NCI-H187 treated with DMSO at 0.1 percent for 48 hours (cell line): ENCODE measurements around the gene CACNA1H.
"Not testable (repeated sequence)": the region's sequence is repeated elsewhere in the genome, so short reads cannot be mapped to it uniquely, and the experiment has no call there.

Experiments
- DNase-seq: peaks from one replicate; lab custom pipeline; 2025; lab: John Stamatoyannopoulos, UW

The CACNA1H gene

GRCh38 chr16:1213796-1214372 lies 61.0 kb downstream of the CACNA1H start:
- no peak for DNase-seq

GRCh38 chr16:1214719-1215118 lies 61.8 kb downstream of the CACNA1H start:
- DNase-seq = no peak

GRCh38 chr16:1215574-1216295 lies 62.8 kb downstream of the CACNA1H start:
- DNase-seq = no peak

GRCh38 chr16:1216296-1216619 lies 63.4 kb downstream of the CACNA1H start:
- no peak for DNase-seq

DNA sequence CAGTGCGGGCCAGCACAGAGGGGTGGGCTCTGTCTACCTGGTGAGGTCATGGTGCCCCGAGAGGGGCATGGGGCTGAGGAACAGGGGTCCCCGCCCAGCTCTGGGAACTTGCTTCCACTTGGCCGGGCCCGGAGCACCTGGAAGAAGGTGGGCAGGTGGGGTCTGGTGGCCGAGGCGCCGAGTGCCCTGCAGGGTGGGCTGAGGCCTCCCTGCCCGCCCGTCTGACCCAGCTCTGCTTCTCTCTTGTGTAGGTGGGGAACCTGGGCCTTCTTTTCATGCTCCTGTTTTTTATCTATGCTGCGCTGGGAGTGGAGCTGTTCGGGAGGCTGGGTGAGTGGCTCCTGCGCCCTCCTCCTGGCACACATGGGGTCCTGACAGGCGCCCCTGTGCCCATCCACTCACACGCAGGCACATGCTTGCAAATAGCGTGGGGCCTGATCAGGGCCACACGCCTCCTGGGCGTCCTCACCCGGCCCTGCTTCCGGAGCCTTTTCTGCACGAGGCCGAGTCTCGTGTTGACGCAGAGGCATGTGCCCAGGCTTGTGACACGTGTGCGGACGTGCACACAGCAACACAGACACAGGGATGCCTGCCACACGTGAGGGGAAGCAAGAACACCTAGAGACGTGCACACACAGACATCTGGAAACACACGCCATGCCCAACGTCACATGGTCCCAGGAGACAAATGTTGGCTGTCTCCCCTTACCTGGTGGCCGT lies 63.9 kb downstream of the CACNA1H start:
- DNase-seq = no peak

DNA sequence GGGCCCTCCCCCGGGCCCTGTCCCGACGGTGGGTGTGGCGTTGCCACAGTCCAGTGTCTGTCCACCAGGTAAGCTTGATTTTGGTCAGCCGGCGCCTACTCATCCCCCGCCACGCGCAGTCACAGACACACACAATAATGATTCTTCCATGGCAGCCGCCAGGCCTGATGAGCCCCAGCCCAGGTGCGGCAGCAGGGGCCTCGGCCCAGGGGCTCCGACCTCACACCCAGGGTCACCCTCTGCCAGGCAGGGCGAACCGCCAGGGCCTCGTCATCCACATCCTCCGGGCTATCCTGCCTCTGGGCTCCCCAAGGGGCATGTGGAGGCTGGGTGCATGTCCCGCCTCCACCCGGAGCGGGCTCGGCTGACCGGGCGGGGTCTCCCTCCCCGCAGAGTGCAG lies 64.6 kb downstream of the CACNA1H start:
- no peak for DNase-seq

- no peak for DNase-seq
Measured at GRCh38 chr16:1218061-1218929, 65.4 kb downstream of the CACNA1H start.

- no peak for DNase-seq
Measured at GRCh38 chr16:1218930-1219611, 66.2 kb downstream of the CACNA1H start.

DNA sequence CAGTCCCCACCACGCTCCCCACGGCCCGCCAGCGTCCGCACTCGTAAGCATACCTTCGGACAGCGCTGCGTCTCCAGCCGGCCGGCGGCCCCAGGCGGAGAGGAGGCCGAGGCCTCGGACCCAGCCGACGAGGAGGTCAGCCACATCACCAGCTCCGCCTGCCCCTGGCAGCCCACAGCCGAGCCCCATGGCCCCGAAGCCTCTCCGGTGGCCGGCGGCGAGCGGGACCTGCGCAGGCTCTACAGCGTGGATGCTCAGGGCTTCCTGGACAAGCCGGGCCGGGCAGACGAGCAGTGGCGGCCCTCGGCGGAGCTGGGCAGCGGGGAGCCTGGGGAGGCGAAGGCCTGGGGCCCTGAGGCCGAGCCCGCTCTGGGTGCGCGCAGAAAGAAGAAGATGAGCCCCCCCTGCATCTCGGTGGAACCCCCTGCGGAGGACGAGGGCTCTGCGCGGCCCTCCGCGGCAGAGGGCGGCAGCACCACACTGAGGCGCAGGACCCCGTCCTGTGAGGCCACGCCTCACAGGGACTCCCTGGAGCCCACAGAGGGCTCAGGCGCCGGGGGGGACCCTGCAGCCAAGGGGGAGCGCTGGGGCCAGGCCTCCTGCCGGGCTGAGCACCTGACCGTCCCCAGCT lies 67.3 kb downstream of the CACNA1H start:
- DNase-seq = no peak

GRCh38 chr16:1220841-1221627 lies 68.1 kb downstream of the CACNA1H start:
- no peak for DNase-seq

DNA sequence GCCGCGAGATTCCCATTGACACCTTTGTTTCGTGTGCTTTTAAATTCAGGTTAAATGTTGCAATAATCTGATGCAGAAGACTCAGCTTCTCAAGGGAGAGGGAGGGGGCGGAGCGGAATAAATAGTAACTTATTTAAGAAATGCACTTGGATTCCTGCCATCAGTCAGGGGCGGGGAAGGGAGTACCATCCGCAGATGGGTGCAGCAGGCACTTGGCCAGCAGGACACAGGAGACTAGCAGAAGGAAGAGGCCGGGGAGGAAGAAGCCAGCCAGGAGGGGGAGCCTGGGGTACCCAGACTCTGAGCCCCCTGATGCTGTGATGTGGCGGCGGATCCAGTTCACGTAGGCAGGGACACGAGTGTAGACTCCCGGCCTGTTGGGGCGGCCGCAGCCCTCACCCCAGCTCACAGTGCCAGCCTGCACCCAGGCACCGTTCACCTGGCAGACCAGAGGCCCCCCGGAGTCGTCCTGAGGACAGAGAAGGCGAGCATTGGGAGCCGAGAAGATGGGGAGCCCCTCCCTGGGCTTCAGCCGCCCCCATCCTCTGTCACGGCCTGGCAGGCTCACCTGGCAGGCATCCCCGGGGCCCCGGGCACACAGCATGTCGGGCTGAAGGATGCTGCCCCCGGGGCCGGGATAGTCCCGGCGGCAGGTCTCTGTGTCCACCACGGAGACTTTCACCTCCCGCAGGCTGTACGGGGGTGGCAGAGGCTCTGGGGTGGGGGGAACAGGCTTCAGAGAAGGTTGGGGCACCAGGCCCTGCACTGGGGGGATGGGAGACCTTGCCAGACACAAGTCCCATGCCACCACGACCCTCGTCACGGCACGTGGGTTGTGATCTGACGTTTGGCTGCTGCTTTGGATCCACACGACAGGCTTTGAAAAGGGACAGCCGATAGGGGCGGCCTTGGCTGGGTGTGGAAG lies 69.0 kb downstream of the CACNA1H start:
- DNase-seq = no peak

DNA sequence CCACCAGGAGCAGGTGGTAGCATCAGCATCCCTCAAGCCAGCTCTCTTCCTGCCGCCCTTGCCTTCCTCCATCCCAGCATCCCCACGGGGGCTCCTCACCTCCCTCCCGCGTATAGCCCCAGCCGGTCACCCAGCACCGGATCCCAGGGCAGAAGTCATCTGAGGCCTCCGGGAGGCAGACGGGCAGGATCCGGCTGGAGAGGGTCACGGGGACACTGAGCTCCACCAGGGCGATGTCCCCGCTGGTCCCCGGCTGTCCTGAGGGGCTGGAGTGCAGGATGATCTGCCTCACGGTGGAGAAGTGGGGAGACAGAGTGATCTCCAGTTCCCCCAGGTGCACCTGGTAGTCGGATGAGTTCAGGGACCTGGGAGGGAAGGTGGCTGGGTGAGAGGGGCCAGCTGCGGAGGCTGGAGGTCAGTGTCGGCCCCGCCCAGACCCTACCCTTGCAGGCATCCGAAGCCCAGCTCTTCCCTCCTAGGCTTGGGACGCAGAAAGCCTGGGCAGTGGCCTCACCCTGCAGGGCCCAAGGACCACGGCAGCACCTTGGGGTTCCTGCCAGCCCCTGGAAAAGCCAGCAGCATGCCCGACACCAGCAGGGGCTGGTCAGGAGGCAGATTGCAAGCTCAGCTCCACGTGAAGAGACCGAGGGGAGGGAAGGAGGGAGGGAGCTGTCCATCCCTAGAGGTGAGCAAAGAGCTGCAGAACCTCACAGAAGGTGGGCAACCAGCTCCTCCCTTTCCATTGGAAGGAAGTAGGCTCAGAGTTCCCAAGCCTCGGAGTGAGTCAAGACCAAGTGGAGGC lies 69.8 kb downstream of the CACNA1H start:
- no peak for DNase-seq

GRCh38 chr16:1223355-1224214 lies 70.7 kb downstream of the CACNA1H start:
- no peak for DNase-seq

- DNase-seq = no peak
Measured at GRCh38 chr16:1224558-1224957, 71.7 kb downstream of the CACNA1H start.

DNA sequence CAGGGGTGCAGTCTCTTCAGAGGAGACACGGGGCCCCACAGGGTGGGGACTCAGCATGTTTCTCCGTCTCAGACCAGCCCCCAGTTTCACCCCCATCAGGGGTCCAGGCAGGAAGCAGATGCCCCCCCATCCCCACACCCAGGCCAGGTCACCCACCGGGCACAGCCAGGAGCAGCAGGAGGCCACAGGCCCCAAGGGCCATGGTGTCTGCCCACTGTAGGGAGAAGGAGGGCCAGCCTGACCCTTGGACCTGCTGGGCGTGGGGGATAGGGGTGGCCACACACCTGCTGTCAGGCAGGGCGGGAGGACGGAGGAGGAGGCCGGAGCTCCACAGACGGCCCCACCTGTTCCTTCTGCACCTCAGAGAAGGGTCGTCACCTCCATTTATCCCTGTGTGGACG lies 72.1 kb downstream of the CACNA1H start, which contains the start of gene TPSG1:
Gene TPSG1, minus strand, starts transcription at position 218 of the 401 bp plus-strand sequence. Its CDS starts 16 bp downstream, at position 202.
- no peak for DNase-seq

- DNase-seq = not testable (repeated sequence)
Measured at GRCh38 chr16:1225728-1226311, 72.9 kb downstream of the CACNA1H start.

DNA sequence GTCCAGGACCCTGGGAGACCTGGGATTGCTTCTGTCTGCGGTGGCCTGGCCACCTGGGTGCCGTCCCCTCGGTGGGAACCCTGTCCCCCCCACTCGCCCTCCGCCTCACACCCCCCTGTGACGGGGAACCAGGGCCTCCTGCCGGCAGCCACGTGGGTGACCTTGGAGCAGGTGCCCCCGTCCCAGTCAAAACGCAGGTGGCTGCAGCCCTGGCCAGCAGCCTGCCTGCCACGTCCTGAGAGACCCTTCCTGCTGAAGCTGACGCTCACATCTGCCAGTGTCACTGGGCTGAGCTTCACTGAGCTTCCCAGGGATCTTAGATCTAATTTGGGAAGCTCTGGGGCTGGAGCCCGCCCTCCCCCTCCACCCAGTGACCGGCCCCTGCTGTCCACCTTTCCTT lies 73.8 kb downstream of the CACNA1H start:
- DNase-seq = not testable (repeated sequence)
